ENCODE data around the gene MATN1. TPM values are rescaled to one million over a fixed set of nuclear protein-coding genes. Genes with fewer than 3 reads are reported as not detected.

MATN1 gene
- total and polyA plus RNA-seq, 9 donors, result 0.71 to 2.1 (median 0.88) TPM

GRCh38 chr1:30731109-30731805 lies 7.9 kb upstream of the MATN1 start:
- H3K4me3 ChIP-seq (ENCODE audit: low read length), result no peak overlapping the region
- H3K27ac ChIP-seq (ENCODE audit: low read length), result no peak overlapping the region
- DNase-seq, result no peak
- no peaks in the 10 kb centered on the region for H3K36me3 ChIP-seq (ENCODE audit: control insufficient read depth, insufficient read depth, low read length)
- peaks cover 25% of the 10 kb centered on the region for H3K4me1 ChIP-seq (ENCODE audit: control insufficient read depth, insufficient read depth, low read length)
- WGBS (ENCODE audit: insufficient coverage), result 67% methylated on average over 8 of the region's 10 CpGs
- no peaks in the 10 kb centered on the region for H3K9me3 ChIP-seq (replicated peaks; ENCODE audit: control insufficient read depth, low read depth, low read length)
- H3K27me3 ChIP-seq (ENCODE audit: control insufficient read depth, insufficient read depth, low read length), result no peaks in the 10 kb centered on the region

- Histone ChIP-seq H3K27me3 (ENCODE audit: control insufficient read depth, insufficient read depth, low read length) (no peaks in the 10 kb centered on the region), H3K4me3 (ENCODE audit: low read length) (no peak overlapping the region), H3K9me3 (replicated peaks; ENCODE audit: control insufficient read depth, low read depth, low read length) (no peaks in the 10 kb centered on the region), H3K27ac (ENCODE audit: low read length) (no peak overlapping the region), H3K4me1 (ENCODE audit: control insufficient read depth, insufficient read depth, low read length) (peaks cover 32% of the 10 kb centered on the region), H3K36me3 (ENCODE audit: control insufficient read depth, insufficient read depth, low read length) (no peaks in the 10 kb centered on the region)
- no peak for DNase-seq
- 52% methylated on average over 19 of the region's 23 CpGs for WGBS (ENCODE audit: insufficient coverage)
Observed at GRCh38 chr1:30730346-30731108, 7.1 kb upstream of the MATN1 start.

DNA sequence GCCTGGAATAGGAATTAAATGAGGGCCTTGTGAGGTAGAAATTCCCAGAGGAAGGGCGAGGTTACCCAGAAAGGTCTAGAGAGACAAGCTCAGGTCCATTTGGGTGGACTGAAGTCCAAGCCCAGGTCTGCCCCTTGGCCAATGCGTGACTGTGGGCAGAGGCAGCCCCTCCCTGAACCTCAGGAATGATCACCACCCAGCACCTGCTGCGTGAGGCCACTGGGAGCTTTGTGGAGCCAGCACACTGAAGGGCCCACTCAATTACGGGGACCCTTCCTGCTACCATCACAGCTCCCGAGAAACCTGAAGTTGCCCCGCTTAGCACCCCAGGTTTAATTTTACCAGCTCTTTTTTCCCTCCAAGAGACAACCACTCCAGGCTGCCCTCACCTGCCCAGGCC lies 6.5 kb upstream of the MATN1 start:
- Histone ChIP-seq H3K9me3 (replicated peaks; ENCODE audit: control insufficient read depth, low read depth, low read length) (no peaks in the 10 kb centered on the region), H3K4me3 (ENCODE audit: low read length) (no peak overlapping the region), H3K27me3 (ENCODE audit: control insufficient read depth, insufficient read depth, low read length) (no peaks in the 10 kb centered on the region), H3K27ac (ENCODE audit: low read length) (peak overlapping the region; percentile 13), H3K4me1 (ENCODE audit: control insufficient read depth, insufficient read depth, low read length) (peaks cover 36% of the 10 kb centered on the region), H3K36me3 (ENCODE audit: control insufficient read depth, insufficient read depth, low read length) (no peaks in the 10 kb centered on the region)
- DNase-seq, result no peak
- WGBS (ENCODE audit: insufficient coverage), result 86% methylated on average over 6 of the region's 6 CpGs

DNA sequence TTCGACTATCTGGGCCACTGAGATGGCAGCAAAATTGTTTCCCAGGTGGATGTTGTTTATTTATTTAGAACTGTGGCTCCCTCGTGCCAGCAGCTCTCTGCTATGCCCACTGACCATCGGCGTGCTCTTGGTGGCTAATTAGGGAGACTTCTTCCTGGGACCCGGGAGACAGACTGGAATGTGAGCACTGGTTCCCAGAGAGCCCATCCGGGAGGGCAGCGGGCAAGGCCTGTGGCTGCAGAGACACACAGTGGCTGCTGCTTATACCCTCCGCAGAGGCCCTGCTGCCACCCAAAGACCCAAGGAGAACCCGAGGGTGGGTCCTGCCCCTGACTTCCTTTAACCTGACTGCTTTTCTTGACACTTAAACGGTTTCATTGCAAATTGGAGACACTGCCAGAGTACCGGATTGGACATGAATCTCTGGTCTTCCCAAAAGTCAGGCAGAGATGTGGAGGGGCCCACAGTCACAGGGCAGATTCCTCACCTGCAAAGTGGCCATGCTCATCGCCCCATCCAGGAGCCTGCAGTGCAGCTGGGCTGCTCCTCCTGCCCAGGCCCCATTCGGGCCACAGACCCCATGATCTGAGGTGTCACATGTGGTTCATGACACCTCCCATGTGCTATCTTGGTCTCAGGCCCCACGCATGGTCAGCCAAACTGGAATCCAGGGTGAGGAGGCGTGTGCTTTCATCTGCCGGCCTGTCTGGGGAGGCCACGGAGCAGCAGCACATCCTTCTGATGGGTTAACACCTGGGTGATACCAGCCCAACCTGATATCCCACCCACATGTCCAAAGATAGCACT lies 5.7 kb upstream of the MATN1 start:
- H3K9me3 ChIP-seq (replicated peaks; ENCODE audit: control insufficient read depth, low read depth, low read length), result no peaks in the 10 kb centered on the region
- H3K4me1 ChIP-seq (ENCODE audit: control insufficient read depth, insufficient read depth, low read length), result peaks cover 36% of the 10 kb centered on the region
- no peaks in the 10 kb centered on the region for H3K27me3 ChIP-seq (ENCODE audit: control insufficient read depth, insufficient read depth, low read length)
- no peak overlapping the region for H3K27ac ChIP-seq (ENCODE audit: low read length)
- DNase-seq, result no peak
- H3K4me3 ChIP-seq (ENCODE audit: low read length), result no peak overlapping the region
- 64% methylated on average over 17 of the region's 17 CpGs for WGBS (ENCODE audit: insufficient coverage)
- H3K36me3 ChIP-seq (ENCODE audit: control insufficient read depth, insufficient read depth, low read length), result no peaks in the 10 kb centered on the region

- no peaks in the 10 kb centered on the region for H3K27me3 ChIP-seq (ENCODE audit: control insufficient read depth, insufficient read depth, low read length)
- WGBS (ENCODE audit: insufficient coverage), result 79% methylated on average over 8 of the region's 8 CpGs
- no peaks in the 10 kb centered on the region for H3K36me3 ChIP-seq (ENCODE audit: control insufficient read depth, insufficient read depth, low read length)
- DNase-seq, result no peak
- H3K4me1 ChIP-seq (ENCODE audit: control insufficient read depth, insufficient read depth, low read length), result peaks cover 36% of the 10 kb centered on the region
- no peaks in the 10 kb centered on the region for H3K9me3 ChIP-seq (replicated peaks; ENCODE audit: control insufficient read depth, low read depth, low read length)
- H3K4me3 ChIP-seq (ENCODE audit: low read length), result no peak overlapping the region
- no peak overlapping the region for H3K27ac ChIP-seq (ENCODE audit: low read length)
Observed at GRCh38 chr1:30728340-30728739, 5.0 kb upstream of the MATN1 start.

DNA sequence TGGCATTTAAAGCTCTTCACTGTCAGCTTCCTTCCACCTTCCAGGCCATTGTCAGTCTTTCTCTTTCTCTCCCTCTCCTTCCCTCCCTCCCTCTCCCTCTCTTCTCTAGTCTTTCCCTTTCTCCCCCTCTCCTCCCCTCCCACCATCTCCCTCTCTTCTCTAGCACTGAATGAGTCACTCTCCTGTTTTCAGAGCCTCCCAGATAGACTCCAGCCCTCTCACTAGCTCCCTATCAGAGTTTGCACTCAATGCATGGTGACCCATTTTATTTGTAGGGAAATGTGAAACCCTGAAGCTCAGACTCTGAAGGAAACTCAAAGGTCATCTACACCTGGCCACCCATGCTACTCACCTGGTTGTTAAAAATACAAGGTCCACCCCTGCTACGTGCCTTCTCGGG lies 4.4 kb upstream of the MATN1 start:
- 100% methylated on average over 1 of the region's 2 CpGs for WGBS (ENCODE audit: insufficient coverage)
- Histone ChIP-seq H3K4me3 (ENCODE audit: low read length) (no peak overlapping the region), H3K27me3 (ENCODE audit: control insufficient read depth, insufficient read depth, low read length) (no peaks in the 10 kb centered on the region), H3K9me3 (replicated peaks; ENCODE audit: control insufficient read depth, low read depth, low read length) (no peaks in the 10 kb centered on the region), H3K27ac (ENCODE audit: low read length) (no peak overlapping the region), H3K36me3 (ENCODE audit: control insufficient read depth, insufficient read depth, low read length) (no peaks in the 10 kb centered on the region), H3K4me1 (ENCODE audit: control insufficient read depth, insufficient read depth, low read length) (peaks cover 36% of the 10 kb centered on the region)
- no peak for DNase-seq

GRCh38 chr1:30726773-30727684 lies 3.6 kb upstream of the MATN1 start:
- H3K4me1 ChIP-seq (ENCODE audit: control insufficient read depth, insufficient read depth, low read length), result peaks cover 36% of the 10 kb centered on the region
- H3K27ac ChIP-seq (ENCODE audit: low read length), result no peak overlapping the region
- H3K27me3 ChIP-seq (ENCODE audit: control insufficient read depth, insufficient read depth, low read length), result no peaks in the 10 kb centered on the region
- no peak for DNase-seq
- no peak overlapping the region for H3K4me3 ChIP-seq (ENCODE audit: low read length)
- WGBS (ENCODE audit: insufficient coverage), result 83% methylated on average over 4 of the region's 15 CpGs
- H3K36me3 ChIP-seq (ENCODE audit: control insufficient read depth, insufficient read depth, low read length), result no peaks in the 10 kb centered on the region
- no peaks in the 10 kb centered on the region for H3K9me3 ChIP-seq (replicated peaks; ENCODE audit: control insufficient read depth, low read depth, low read length)

DNA sequence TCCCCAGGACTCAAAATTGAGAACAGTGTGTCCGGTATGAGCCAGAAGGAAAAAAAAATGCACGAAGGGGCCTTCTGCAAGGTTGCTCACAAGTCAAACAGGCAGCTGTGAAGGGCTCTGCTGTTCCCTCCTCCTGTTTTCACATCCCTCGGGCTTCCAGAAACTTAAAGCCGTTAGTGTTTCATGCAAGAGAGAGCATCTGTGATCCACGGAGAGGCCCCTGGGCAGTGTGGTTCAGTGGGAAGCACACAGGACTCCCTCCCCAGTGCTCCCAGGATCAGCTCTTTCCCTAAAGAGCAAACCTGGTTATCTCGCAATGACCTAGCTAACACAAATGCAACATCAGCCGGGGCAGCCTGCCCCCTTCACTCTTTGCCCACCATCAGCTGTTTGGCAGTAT lies 2.9 kb upstream of the MATN1 start:
- Histone ChIP-seq H3K4me3 (ENCODE audit: low read length) (no peak overlapping the region), H3K36me3 (ENCODE audit: control insufficient read depth, insufficient read depth, low read length) (no peaks in the 10 kb centered on the region), H3K27me3 (ENCODE audit: control insufficient read depth, insufficient read depth, low read length) (no peaks in the 10 kb centered on the region), H3K4me1 (ENCODE audit: control insufficient read depth, insufficient read depth, low read length) (peaks cover 36% of the 10 kb centered on the region), H3K27ac (ENCODE audit: low read length) (peak overlapping the region; percentile 77), H3K9me3 (replicated peaks; ENCODE audit: control insufficient read depth, low read depth, low read length) (no peaks in the 10 kb centered on the region)
- 40% methylated on average over 4 of the region's 7 CpGs for WGBS (ENCODE audit: insufficient coverage)
- peak; percentile 90 for DNase-seq

DNA sequence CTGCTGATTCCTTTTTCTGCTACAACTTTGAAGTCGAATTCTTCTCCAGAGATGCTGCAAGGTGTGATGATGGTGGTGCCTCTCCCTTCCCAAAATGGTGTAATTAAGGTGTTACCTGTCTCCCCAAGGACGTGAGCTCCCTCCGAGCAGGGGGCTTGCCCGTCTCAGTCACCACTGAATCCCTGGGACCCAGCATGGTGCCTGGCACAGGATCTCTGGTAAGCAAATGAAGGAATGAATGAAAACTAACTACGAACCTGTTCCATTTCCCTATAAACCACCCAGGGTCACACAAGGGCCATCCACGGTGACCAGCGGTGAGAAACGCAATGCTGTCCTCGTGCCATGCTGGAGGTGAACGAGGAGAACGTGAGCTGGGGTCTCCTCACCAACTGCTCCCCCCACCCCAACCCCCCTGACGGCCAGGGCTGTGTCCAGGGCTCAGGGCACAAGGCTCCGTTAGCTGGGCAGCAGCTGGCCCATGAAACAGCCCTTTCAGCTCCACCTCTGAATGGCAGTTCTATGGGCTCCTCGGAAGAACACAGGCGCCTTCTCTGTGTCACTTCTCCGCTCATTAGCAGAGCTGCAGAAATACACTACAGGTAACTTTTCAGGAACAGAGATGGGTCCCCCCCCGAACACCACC lies 2.2 kb upstream of the MATN1 start:
- peak overlapping the region; percentile 77 for H3K27ac ChIP-seq (ENCODE audit: low read length)
- H3K9me3 ChIP-seq (replicated peaks; ENCODE audit: control insufficient read depth, low read depth, low read length), result no peaks in the 10 kb centered on the region
- H3K36me3 ChIP-seq (ENCODE audit: control insufficient read depth, insufficient read depth, low read length), result no peaks in the 10 kb centered on the region
- no peaks in the 10 kb centered on the region for H3K27me3 ChIP-seq (ENCODE audit: control insufficient read depth, insufficient read depth, low read length)
- no peak for DNase-seq
- no peak overlapping the region for H3K4me3 ChIP-seq (ENCODE audit: low read length)
- 60% methylated on average over 6 of the region's 17 CpGs for WGBS (ENCODE audit: insufficient coverage)
- H3K4me1 ChIP-seq (ENCODE audit: control insufficient read depth, insufficient read depth, low read length), result peaks cover 31% of the 10 kb centered on the region

All from muscle of leg (tissue), 11 donors.